Nephron progenitor cell (in vitro differentiated cells): Measurements from ENCODE around the gene TEC.

ENCODE experiments used
- DNase-seq: peaks from one replicate; pipeline ENCODE4 v3.0.0; 2021
- H3K27ac Mint-ChIP-seq: 2 replicates; pipeline ENCODE4 v1.8.0; 2021; ENCODE audit warnings: mild to moderate bottlenecking, moderate library complexity, mixed read lengths
- H3K27me3 Mint-ChIP-seq: 2 replicates; pipeline ENCODE4 v1.8.0; 2021; ENCODE audit warnings: mild to moderate bottlenecking, low read depth, mixed read lengths; ENCODE audit not compliant: poor library complexity
- H3K36me3 Mint-ChIP-seq: 2 replicates; pipeline ENCODE4 v1.8.0; 2021; ENCODE audit warnings: low read depth, mixed read lengths
- H3K4me1 Mint-ChIP-seq: 2 replicates; pipeline ENCODE4 v1.8.0; 2021; ENCODE audit warnings: mixed read lengths
- H3K4me3 Mint-ChIP-seq: 2 replicates; pipeline ENCODE4 v1.8.0; 2021; ENCODE audit warnings: mild to moderate bottlenecking, moderate library complexity, mixed read lengths
- H3K9me3 Mint-ChIP-seq: 2 replicates; pipeline ENCODE4 v1.8.0; 2021; ENCODE audit warnings: mild to moderate bottlenecking, moderate library complexity, mixed read lengths
- TF ChIP-seq, protein P1 (sequence below): fragments of 200-600 bp; sonication (generic); IDR thresholded peaks from 2 replicates; pipeline ENCODE4 v1.5.0; 2021; ENCODE audit warnings: antibody characterized with exemption

TEC gene

DNA sequence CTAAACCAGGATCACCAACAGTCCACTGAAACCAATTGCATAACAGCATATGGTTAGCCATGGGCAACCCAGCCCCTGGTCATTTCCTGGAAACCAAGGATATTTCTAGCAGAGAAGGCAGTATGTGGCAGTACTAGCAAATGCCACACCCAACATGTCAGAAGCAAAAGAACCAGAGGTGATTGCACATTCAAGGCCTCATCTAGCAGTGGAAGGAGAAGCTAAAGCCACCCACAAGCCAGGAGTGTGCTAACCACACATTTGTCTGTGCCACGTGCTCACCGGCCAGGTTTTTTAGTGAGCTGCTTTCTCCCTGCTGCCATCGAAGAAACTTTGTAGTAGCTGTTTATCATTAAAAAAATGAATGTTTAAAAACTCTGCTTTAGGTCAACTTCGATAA lies 42.0 kb downstream of the TEC start:
- no peaks in the 10 kb centered on the region for H3K27me3 Mint-ChIP-seq
- no peak overlapping the region for H3K27ac Mint-ChIP-seq
- no peaks in the 10 kb centered on the region for H3K36me3 Mint-ChIP-seq
- TF ChIP-seq, protein P1, sequence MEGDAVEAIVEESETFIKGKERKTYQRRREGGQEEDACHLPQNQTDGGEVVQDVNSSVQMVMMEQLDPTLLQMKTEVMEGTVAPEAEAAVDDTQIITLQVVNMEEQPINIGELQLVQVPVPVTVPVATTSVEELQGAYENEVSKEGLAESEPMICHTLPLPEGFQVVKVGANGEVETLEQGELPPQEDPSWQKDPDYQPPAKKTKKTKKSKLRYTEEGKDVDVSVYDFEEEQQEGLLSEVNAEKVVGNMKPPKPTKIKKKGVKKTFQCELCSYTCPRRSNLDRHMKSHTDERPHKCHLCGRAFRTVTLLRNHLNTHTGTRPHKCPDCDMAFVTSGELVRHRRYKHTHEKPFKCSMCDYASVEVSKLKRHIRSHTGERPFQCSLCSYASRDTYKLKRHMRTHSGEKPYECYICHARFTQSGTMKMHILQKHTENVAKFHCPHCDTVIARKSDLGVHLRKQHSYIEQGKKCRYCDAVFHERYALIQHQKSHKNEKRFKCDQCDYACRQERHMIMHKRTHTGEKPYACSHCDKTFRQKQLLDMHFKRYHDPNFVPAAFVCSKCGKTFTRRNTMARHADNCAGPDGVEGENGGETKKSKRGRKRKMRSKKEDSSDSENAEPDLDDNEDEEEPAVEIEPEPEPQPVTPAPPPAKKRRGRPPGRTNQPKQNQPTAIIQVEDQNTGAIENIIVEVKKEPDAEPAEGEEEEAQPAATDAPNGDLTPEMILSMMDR = no peak
- peaks cover 4% of the 10 kb centered on the region for H3K4me1 Mint-ChIP-seq
- H3K9me3 Mint-ChIP-seq = no peaks in the 10 kb centered on the region
- no peak for DNase-seq
- H3K4me3 Mint-ChIP-seq = no peak overlapping the region

DNA sequence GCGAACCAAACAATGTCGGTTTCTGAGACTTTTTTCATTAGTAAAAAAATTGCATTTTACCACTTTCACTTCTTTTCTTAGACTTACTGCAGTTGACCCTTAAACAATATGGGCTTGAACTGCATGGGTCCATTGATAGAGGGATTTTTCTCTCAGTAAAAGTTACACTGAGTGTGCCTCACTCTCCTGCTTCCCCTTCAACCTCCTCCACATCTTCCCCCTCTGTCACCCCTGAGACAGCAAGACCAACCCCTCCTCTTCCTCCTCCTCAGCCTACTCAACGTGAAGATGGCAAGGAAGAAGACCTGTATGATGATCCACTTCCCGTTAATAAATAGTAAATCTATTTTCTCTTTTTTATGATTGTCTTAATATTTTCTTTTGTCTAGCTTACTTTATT lies 43.4 kb downstream of the TEC start:
- no peaks in the 10 kb centered on the region for H3K27me3 Mint-ChIP-seq
- no peaks in the 10 kb centered on the region for H3K36me3 Mint-ChIP-seq
- H3K27ac Mint-ChIP-seq = no peak overlapping the region
- H3K4me3 Mint-ChIP-seq = no peak overlapping the region
- no peaks in the 10 kb centered on the region for H3K9me3 Mint-ChIP-seq
- no peak for DNase-seq
- TF ChIP-seq, protein P1 = no peak
- H3K4me1 Mint-ChIP-seq = peaks cover 4% of the 10 kb centered on the region

DNA sequence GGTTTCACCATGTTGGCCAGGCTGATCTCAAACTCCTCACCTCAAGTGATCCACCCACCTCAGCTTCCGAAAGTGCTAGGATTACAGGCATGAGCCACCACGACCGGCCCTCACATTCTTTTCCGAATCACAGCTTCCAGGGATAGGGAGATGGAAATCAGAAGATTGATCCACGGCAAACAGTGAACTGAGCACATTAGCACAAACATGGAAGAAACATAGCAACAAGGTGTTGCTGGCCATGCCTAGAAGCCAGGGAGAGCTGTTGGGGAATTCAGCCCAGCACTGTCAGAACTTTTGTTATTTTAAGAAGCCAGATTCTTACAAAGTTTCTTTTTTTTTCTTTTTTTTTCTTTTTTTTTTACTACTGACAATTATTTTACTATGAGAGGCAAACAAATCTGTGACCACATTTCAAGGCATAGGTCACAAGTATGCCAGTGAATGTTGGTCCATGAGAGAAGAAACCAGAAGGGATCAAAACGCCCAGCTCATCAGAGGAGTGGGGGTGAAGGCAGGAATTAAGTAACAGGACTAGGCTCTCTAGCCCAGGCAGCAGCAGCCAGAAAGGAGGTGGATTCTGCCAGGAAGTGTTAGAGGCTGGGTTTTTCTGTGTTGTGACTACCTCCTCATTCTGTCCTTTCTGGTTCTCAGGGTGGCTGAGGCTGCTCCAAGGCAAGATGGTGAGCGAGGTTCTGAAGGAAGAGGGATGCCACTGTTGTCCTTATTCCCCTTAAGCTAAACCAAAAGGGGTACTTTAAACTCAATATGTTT lies 44.1 kb downstream of the TEC start:
- no peak overlapping the region for H3K4me3 Mint-ChIP-seq
- H3K27me3 Mint-ChIP-seq = no peaks in the 10 kb centered on the region
- peaks cover 4% of the 10 kb centered on the region for H3K4me1 Mint-ChIP-seq
- DNase-seq = no peak
- TF ChIP-seq, protein P1 = no peak
- H3K9me3 Mint-ChIP-seq = no peaks in the 10 kb centered on the region
- H3K27ac Mint-ChIP-seq = no peak overlapping the region
- no peaks in the 10 kb centered on the region for H3K36me3 Mint-ChIP-seq

DNA sequence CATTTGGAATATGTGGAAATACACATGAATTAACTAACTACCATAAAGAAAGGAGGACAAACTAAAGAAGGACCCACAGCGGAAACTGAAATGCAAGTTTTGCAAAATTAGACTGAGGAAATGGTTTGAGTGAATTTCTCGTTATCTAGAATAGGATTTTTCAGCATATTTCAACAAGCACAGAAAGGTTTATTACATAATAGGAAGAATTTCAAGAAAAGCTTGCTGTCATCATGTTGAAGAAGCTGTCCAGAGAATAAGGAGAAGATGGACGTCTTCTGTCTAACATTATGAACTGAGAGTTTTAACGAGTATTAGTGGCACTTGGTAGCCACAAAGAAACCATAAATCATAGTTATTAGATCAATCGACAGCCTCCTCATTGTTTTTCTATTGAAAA lies 45.0 kb downstream of the TEC start:
- no peak overlapping the region for H3K27ac Mint-ChIP-seq
- H3K4me1 Mint-ChIP-seq = peaks cover 6% of the 10 kb centered on the region
- H3K36me3 Mint-ChIP-seq = no peaks in the 10 kb centered on the region
- TF ChIP-seq, protein P1 = no peak
- no peak for DNase-seq
- H3K9me3 Mint-ChIP-seq = no peaks in the 10 kb centered on the region
- no peak overlapping the region for H3K4me3 Mint-ChIP-seq
- H3K27me3 Mint-ChIP-seq = no peaks in the 10 kb centered on the region

DNA sequence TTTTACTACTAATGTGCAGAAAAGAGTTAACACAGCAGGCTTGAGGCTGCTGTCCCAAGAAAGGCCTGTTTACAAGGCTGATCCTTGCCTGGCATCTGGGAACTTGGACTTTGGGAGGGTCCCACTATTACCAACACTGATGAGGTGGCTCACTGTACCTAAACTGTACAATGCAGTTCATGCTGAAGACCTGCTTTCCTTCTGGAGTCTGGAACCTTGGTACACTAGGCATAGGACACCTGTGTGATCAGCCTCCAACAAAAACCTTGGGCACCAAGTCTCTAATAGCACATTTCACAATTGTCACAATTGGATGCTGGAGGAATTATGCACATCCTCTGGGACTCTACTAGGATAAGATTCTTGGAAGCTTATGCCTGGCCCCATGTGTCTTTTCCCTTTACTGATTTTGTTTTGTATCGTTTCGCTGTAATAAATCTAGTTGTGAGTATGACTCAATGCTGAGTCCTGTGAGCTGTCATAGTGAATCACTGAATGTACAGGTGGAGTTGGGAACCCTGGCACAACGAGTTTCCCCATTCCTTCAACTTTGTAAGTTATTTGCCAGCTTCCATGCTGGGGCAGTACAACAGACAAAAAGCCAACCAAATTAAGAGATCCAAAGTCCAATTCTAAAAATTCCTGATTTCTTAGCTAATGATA lies 45.9 kb downstream of the TEC start:
- no peaks in the 10 kb centered on the region for H3K27me3 Mint-ChIP-seq

More for the DNA sequence above, 45.9 kb downstream of the TEC start:
- peaks cover 10% of the 10 kb centered on the region for H3K4me1 Mint-ChIP-seq
- no peak overlapping the region for H3K4me3 Mint-ChIP-seq
- TF ChIP-seq, protein P1 = no peak
- H3K27ac Mint-ChIP-seq = no peak overlapping the region
- H3K36me3 Mint-ChIP-seq = no peaks in the 10 kb centered on the region
- no peaks in the 10 kb centered on the region for H3K9me3 Mint-ChIP-seq
- no peak for DNase-seq
